ENCODE results near the gene RGS10.

DNA sequence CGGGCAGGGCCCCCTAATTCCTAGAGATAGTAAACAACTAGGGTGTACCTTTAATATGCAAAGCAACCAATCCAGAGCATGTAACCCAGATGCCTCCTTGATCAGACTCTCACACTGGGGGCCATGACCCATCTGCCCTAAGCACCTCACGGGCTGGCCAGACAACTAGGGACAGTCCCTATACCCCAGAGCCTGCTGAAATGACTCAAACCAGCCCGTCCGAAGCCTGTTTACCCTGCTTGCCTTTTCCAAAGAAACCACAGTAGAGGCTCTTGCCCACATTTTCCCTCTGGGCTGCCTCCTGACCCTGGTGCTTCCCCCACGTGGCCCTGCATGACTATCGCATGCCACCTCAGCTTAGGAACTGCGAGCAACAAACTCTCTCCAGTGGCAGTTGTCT lies 46.2 kb downstream of the RGS10 start:
- TF ChIP-seq, protein P1, sequence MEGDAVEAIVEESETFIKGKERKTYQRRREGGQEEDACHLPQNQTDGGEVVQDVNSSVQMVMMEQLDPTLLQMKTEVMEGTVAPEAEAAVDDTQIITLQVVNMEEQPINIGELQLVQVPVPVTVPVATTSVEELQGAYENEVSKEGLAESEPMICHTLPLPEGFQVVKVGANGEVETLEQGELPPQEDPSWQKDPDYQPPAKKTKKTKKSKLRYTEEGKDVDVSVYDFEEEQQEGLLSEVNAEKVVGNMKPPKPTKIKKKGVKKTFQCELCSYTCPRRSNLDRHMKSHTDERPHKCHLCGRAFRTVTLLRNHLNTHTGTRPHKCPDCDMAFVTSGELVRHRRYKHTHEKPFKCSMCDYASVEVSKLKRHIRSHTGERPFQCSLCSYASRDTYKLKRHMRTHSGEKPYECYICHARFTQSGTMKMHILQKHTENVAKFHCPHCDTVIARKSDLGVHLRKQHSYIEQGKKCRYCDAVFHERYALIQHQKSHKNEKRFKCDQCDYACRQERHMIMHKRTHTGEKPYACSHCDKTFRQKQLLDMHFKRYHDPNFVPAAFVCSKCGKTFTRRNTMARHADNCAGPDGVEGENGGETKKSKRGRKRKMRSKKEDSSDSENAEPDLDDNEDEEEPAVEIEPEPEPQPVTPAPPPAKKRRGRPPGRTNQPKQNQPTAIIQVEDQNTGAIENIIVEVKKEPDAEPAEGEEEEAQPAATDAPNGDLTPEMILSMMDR (IDR thresholded peaks at IDR 0.05; ENCODE audit: low read depth, low read length) = no peak
- no peak for TF ChIP-seq EZH2phosphoT487 (IDR thresholded peaks at IDR 0.05; ENCODE audit: low read depth)
